K562 (cell line): Measurements from ENCODE around the gene MAST4. TPM values are rescaled to one million over a fixed set of nuclear protein-coding genes. Genes with fewer than 3 reads are reported as not detected.

Source experiments
- ATAC-seq: fragments of 200-7000 bp; cut with Tn5 transposase; 3 replicates; pipeline ENCODE4 v1.9.1; 2020; ENCODE audit warnings: moderate library complexity
- BruUV-seq: library from RNA; stranded (reverse); fragments of 400-500 nt; replicated peaks from 2 replicates; lab custom pipeline; 2021; lab: Mats Ljungman, UMichigan
- CTCF ChIA-PET: fragments of 300-600 bp; formaldehyde crosslinking; extraction: SDS; loops from one replicate; lab custom pipeline; 2021; ENCODE audit warnings: low intra/inter-chr PET ratio; lab: Yijun Ruan, JAX
- POLR2A ChIA-PET: fragments of 300-600, 350-650 bp; sonication (Branson Sonifier 250); formaldehyde crosslinking; extraction: SDS; loops from one replicate; lab custom pipeline; 2021; ENCODE audit warnings: antibody characterized with exemption, inconsistent platforms; lab: Yijun Ruan, JAX
- DNase-seq, 4 experiments: peaks; one replicate each; pipeline versions ENCODE4 v3.0.0 to v3.0.0-alpha.2; 2011 to 2018; ENCODE audit warnings: low spot score in 3 of 4, mixed read lengths in 3 of 4; ENCODE audit errors: extremely low read depth in 1 of 4
- FAIRE-seq: peaks from 2 replicates; lab custom pipeline; 2011; peaks lifted over from hg19 to GRCh38; lab: Jason Lieb, UNC
- H2AFZ ChIP-seq: 2 replicates; pipeline ENCODE4 v1.6.0; 2011; ENCODE audit warnings: low read depth, low read length, control low read depth, inconsistent platforms
- H3K27ac ChIP-seq: fragments of 200-600 bp; 3 replicates; pipeline ENCODE4 v1.8.0; 2011; ENCODE audit warnings: low read depth, mild to moderate bottlenecking, control low read depth, inconsistent platforms, low read length, moderate library complexity, mixed read lengths; ENCODE audit errors: extremely low read depth
- H3K27me3 ChIP-seq, 2 experiments: fragments of 300-600 bp in 1 of 2; 2 replicates in 1 of 2; 3 replicates in 1 of 2; pipeline versions ENCODE4 v1.6.0 to v1.8.0; 2011; ENCODE audit warnings: inconsistent platforms in 2 of 2, low read length in 2 of 2, mild to moderate bottlenecking in 1 of 2, mixed read lengths in 1 of 2, moderate library complexity in 1 of 2; ENCODE audit not compliant: control insufficient read depth in 2 of 2, insufficient read depth in 2 of 2
- H3K36me3 ChIP-seq: fragments of 300-600 bp; 3 replicates; pipeline ENCODE4 v1.8.0; 2011; ENCODE audit warnings: mild to moderate bottlenecking, low read length, inconsistent platforms; ENCODE audit not compliant: control insufficient read depth, insufficient read depth
- H3K4me1 ChIP-seq, 2 experiments: fragments of 200-600 bp in 1 of 2; replicated peaks in 1 of 2; 2 replicates in 1 of 2; 3 replicates in 1 of 2; pipeline versions ENCODE4 v1.5.1 to v1.8.0; 2011; ENCODE audit warnings: inconsistent platforms in 2 of 2, low read length in 2 of 2, mild to moderate bottlenecking in 1 of 2, mixed read lengths in 1 of 2, moderate library complexity in 1 of 2; ENCODE audit not compliant: control insufficient read depth in 2 of 2, insufficient read depth in 2 of 2
- H3K4me2 ChIP-seq: 2 replicates; pipeline ENCODE4 v1.6.1; 2011; ENCODE audit warnings: low read length, control low read depth, inconsistent platforms, mixed read lengths; ENCODE audit not compliant: insufficient read depth
- H3K4me3 ChIP-seq: fragments of 200-600 bp; sonication (generic), shearing (Covaris generic); 2 replicates; pipeline ENCODE4 v1.5.1; 2016; ENCODE audit warnings: control low read depth, inconsistent platforms
- H3K79me2 ChIP-seq: fragments of 200-600 bp; 3 replicates; pipeline ENCODE4 v1.8.0; 2011; ENCODE audit warnings: low read length, inconsistent platforms; ENCODE audit not compliant: control insufficient read depth, insufficient read depth
- H3K9ac ChIP-seq, 2 experiments: 2 replicates each; pipeline versions ENCODE4 v1.6.0 to v1.6.1; 2011; ENCODE audit warnings: low read depth in 2 of 2, low read length in 2 of 2, control low read depth in 1 of 2, inconsistent platforms in 1 of 2, mild to moderate bottlenecking in 1 of 2, mixed read lengths in 1 of 2; ENCODE audit not compliant: insufficient read depth in 1 of 2
- H3K9me1 ChIP-seq: one replicate; pipeline ENCODE4 v1.6.0; 2011; ENCODE audit warnings: inconsistent platforms, mild to moderate bottlenecking, low read length, moderate library complexity; ENCODE audit not compliant: control insufficient read depth, insufficient read depth
- H3K9me3 ChIP-seq: replicated peaks from 2 replicates; pipeline ENCODE4 v1.5.1; 2011; ENCODE audit warnings: low read depth, low read length, inconsistent platforms; ENCODE audit not compliant: control insufficient read depth, insufficient read depth
- H4K20me1 ChIP-seq: replicated peaks from 2 replicates; pipeline ENCODE4 v1.6.1; 2011; ENCODE audit warnings: low read length, inconsistent platforms, mixed read lengths; ENCODE audit not compliant: control insufficient read depth, insufficient read depth
- CBFB ChIP-seq: sonication (generic); formaldehyde crosslinking; IDR thresholded peaks from 2 replicates; pipeline ENCODE4 v1.4.0; 2020; ENCODE audit warnings: mild to moderate bottlenecking, missing genetic modification reagents
- CHCHD3 ChIP-seq: fragments of 250-450 bp; sonication (Bioruptor Pico); IDR thresholded peaks from 2 replicates; pipeline ENCODE4 v2.1.2; 2022; ENCODE audit warnings: mild to moderate bottlenecking
- HMG20A ChIP-seq: fragments of 450-650 bp; formaldehyde crosslinking; conservative IDR thresholded peaks from 2 replicates; pipeline ENCODE4 v1.4.0; 2020; ENCODE audit warnings: mild to moderate bottlenecking, mixed read lengths
- MITF ChIP-seq: IDR thresholded peaks from 2 replicates; pipeline ENCODE4 v1.6.1; 2014; ENCODE audit warnings: antibody characterized with exemption
- NFIX ChIP-seq: fragments of 250-450 bp; sonication (Bioruptor Pico); IDR thresholded peaks from 2 replicates; pipeline ENCODE4 v1.4.0; 2020; ENCODE audit warnings: low read depth, mild to moderate bottlenecking, moderate library complexity
- NR1H2 ChIP-seq: sonication (generic); formaldehyde crosslinking; IDR thresholded peaks from 2 replicates; pipeline ENCODE4 v1.4.0; 2020; ENCODE audit warnings: mild to moderate bottlenecking, missing genetic modification reagents
- PHF8 ChIP-seq: fragments of 200-600 bp; sonication (generic); IDR thresholded peaks from 2 replicates; pipeline ENCODE4 v1.6.1; 2012; ENCODE audit warnings: mixed run types, mild to moderate bottlenecking, inconsistent platforms, low read length, moderate library complexity, borderline replicate concordance
- RFX7 ChIP-seq: fragments of 250-450 bp; sonication (Bioruptor Pico); IDR thresholded peaks from 2 replicates; pipeline ENCODE4 v1.5.1; 2021; ENCODE audit warnings: mild to moderate bottlenecking
- SMARCB1 ChIP-seq: IDR thresholded peaks from 2 replicates; pipeline ENCODE4 v1.6.1; 2011; ENCODE audit warnings: improper control_type of control experiment, low read depth; ENCODE audit not compliant: insufficient read length
- SUPT5H ChIP-seq: fragments of 450-650 bp; IDR thresholded peaks from 2 replicates; pipeline ENCODE4 v1.6.1; 2016
- TAF15 ChIP-seq: fragments of 200-400 bp; formaldehyde crosslinking; IDR thresholded peaks from 2 replicates; pipeline ENCODE4 v1.6.1; 2017; ENCODE audit warnings: mild to moderate bottlenecking, low read depth, low read length, moderate library complexity
- ZMIZ1 ChIP-seq, 2 experiments: fragments of 150-350 bp in 1 of 2; IDR thresholded peaks; 2 replicates each; pipeline ENCODE4 v1.6.1; 2012 to 2016; ENCODE audit warnings: low read depth in 2 of 2, low read length in 2 of 2, mild to moderate bottlenecking in 1 of 2, moderate library complexity in 1 of 2
- ZNF165 ChIP-seq: fragments of 250-450 bp; sonication (Bioruptor Pico); IDR thresholded peaks from 2 replicates; pipeline ENCODE4 v1.4.0; 2020; ENCODE audit warnings: borderline replicate concordance
- ZNF239 ChIP-seq: fragments of 250-450 bp; sonication (Bioruptor Pico); IDR thresholded peaks from 2 replicates; pipeline ENCODE4 v1.4.0; 2020; ENCODE audit warnings: mild to moderate bottlenecking
- ZNF408 ChIP-seq: fragments of 250-450 bp; sonication (Bioruptor Pico); IDR thresholded peaks from 2 replicates; pipeline ENCODE4 v1.4.0; 2020; ENCODE audit warnings: low read depth, mild to moderate bottlenecking, moderate library complexity
- ZNF655 ChIP-seq: fragments of 250-450 bp; sonication (Bioruptor Pico); IDR thresholded peaks from 2 replicates; pipeline ENCODE4 v1.5.0; 2021
- WGBS: fragments of 100-300 bp; shearing (Covaris generic); methylation state at CpG from one replicate; pipeline ENCODE4 v1.1.6; 2016; ENCODE audit warnings: low coverage, mixed read lengths; ENCODE audit not compliant: insufficient coverage; ENCODE audit errors: missing lambda C conversion rate; 5-methylcytosine and 5-hydroxymethylcytosine counted together
- in situ Hi-C: fragments of 300-500 bp; cut with MboI; formaldehyde crosslinking; loops from 4 replicates; pipeline ENCODE4 v1.15.0; 2018; ENCODE audit warnings: inconsistent platforms, mixed read lengths
- intact Hi-C: fragments of 100-400 bp; cut with micrococcal nuclease; formaldehyde crosslinking; loops from 2 replicates; pipeline ENCODE4 v1.14.2; 2022
- polyA plus RNA-seq, 8 experiments: library from polyadenylated mRNA; depleted of rRNA in 4 of 8; stranded (reverse) in 5 of 8; unstranded in 3 of 8; fragments of >200 nt; fragmentation: Nextera tagmentation in 2 of 8; fragmentation: Illumina TruSeq in 1 of 8; extraction: Ambion mirVana in 2 of 8; extraction: Trizol in 1 of 8; gene quantifications; 2 replicates each; pipeline versions ENCODE4 v1.2.1 to v1.2.3, GENCODE V29; 2011 to 2014; ENCODE audit warnings: inconsistent platforms in 1 of 8, missing spikeins in 1 of 8
- total RNA-seq, 7 experiments: library from RNA; depleted of rRNA in 6 of 7; stranded (reverse); fragments of >200 nt in 6 of 7; fragmentation: Illumina TruSeq in 2 of 7; extraction: Trizol in 2 of 7; gene quantifications; 2 replicates each; pipeline versions ENCODE4 v1.2.1 to v1.2.3, GENCODE V29; 2011 to 2021; ENCODE audit warnings: low replicate concordance in 1 of 7

MAST4 gene
- total and polyA plus RNA-seq, 9 of the 15 experiments (the other 6 are each of a cell fraction or from before 2014, with no cell fraction given) = 0.88 to 10.1 (median 5.2) TPM

- TF ChIP-seq NFIX (CRISPR knock-in tag) = no peak
- no peak for TF ChIP-seq SUPT5H
- TF ChIP-seq SMARCB1 = no peak
- no peak for TF ChIP-seq TAF15
- TF ChIP-seq ZNF408 (CRISPR knock-in tag) = no peak
Measured at GRCh38 chr5:66891184-66891925, 295.2 kb downstream of the MAST4 start (continued).

- no peak for ATAC-seq
- no peaks in the 10 kb centered on the region; a peak in 1 of 5 replicates for H3K4me1 ChIP-seq
- H4K20me1 ChIP-seq = 0 out of 2 replicates have a peak, but pooled peaks cover 4% of the 10 kb centered on the region
- H3K27me3 ChIP-seq = peaks cover 0 to 3% of the 10 kb centered on the region in 2 experiments; a peak in 2 of 5 replicates
- in situ Hi-C loops = no loop called here
- no peak for FAIRE-seq
- BruUV-seq = no TSS peak
- H2AFZ ChIP-seq = no peak overlapping the region
- 0% methylated on average over 3 of the region's 3 CpGs for WGBS
- CTCF ChIA-PET = no interaction called here
- no peak for DNase-seq
- no peak overlapping the region for H3K9ac ChIP-seq
- H3K4me2 ChIP-seq = no peak overlapping the region
- H3K4me3 ChIP-seq = no peak overlapping the region
- H3K79me2 ChIP-seq = no peaks in the 10 kb centered on the region
- no peaks in the 10 kb centered on the region for H3K9me1 ChIP-seq
- H3K27ac ChIP-seq = no peak overlapping the region
- intact Hi-C loops = no loop called here
- H3K36me3 ChIP-seq = no peaks in the 10 kb centered on the region
- H3K9me3 ChIP-seq = no peaks in the 10 kb centered on the region
- POLR2A ChIA-PET = no interaction called here
- TF ChIP-seq HMG20A (no peak), CHCHD3 (CRISPR knock-in tag) (no peak), ZNF165 (no peak), ZMIZ1 (IDR thresholded peaks at IDR 0.05; ENCODE audit: low read depth in 2 of 2, low read length in 2 of 2) (no peak), ZNF655 (CRISPR knock-in tag) (no peak), CBFB (CRISPR knock-in tag) (no peak), RFX7 (CRISPR knock-in tag) (no peak), NR1H2 (CRISPR knock-in tag) (no peak), ZNF239 (CRISPR knock-in tag) (no peak), PHF8 (no peak), MITF (no peak)
Measured at GRCh38 chr5:66892716-66893115, 296.5 kb downstream of the MAST4 start.
